Muscle layer of duodenum (tissue), 2 donors: Measurements from ENCODE around the gene WNT7A.

ENCODE experiments used
- H3K27ac ChIP-seq: one replicate; pipeline ENCODE4 v1.7.0; 2013; ENCODE audit warnings: mild to moderate bottlenecking, low read length
- H3K27me3 ChIP-seq: one replicate; pipeline ENCODE4 v1.7.0; 2013; ENCODE audit warnings: low read depth, mild to moderate bottlenecking, control low read depth, low read length
- H3K36me3 ChIP-seq, 2 donors: one replicate each; pipeline ENCODE4 v1.7.0; 2013; ENCODE audit warnings: low read length in 2 of 2, control low read depth in 1 of 2, mild to moderate bottlenecking in 1 of 2; ENCODE audit not compliant: insufficient read depth in 2 of 2, control insufficient read depth in 1 of 2
- H3K4me1 ChIP-seq, 2 donors: one replicate each; pipeline ENCODE4 v1.7.0; 2013; ENCODE audit warnings: low read length in 2 of 2, mild to moderate bottlenecking in 2 of 2, control low read depth in 1 of 2, moderate library complexity in 1 of 2; ENCODE audit not compliant: insufficient read depth in 2 of 2, control insufficient read depth in 1 of 2
- H3K4me3 ChIP-seq, 2 donors: one replicate each; pipeline ENCODE4 v1.7.0; 2013; ENCODE audit warnings: low read length in 2 of 2, low read depth in 1 of 2, mild to moderate bottlenecking in 1 of 2
- H3K9me3 ChIP-seq, 2 donors: one replicate each; pipeline ENCODE4 v1.7.0; 2013; ENCODE audit warnings: low read length in 2 of 2, control low read depth in 1 of 2, mild to moderate bottlenecking in 1 of 2; ENCODE audit not compliant: control insufficient read depth in 1 of 2
- donor health status: healthy.

The WNT7A gene

DNA sequence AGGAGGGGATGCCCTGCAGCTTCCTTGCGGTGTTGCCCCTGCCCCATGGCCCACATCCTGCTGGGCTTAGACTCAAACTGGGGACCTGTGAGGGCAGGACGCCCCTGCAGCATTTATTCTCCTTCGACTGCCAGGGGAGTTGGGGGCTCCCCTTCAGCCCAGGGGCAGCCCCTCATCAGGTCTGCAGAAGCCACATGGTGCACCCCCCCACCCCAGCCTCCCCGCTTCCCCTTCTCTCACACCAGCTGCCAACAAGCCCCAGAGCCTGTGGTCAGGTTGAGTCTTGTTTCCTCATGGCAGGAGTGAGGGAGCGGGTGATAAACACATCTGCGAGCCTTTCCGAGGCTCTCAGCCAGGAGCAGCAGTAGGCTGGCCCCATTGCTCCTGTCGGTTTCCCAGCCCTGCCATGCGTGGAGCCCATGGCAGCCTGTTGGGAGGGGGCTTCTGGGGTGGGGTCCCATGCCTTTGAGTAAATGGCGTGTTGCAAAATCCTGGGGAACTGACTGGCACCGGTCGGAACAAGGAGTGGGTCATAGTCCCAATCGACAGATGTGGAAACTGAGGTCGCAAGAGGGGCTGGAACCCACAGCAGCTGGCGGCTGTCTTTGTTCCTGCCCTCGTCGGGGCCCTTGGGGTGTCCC, 27.8 kb downstream of the WNT7A start:
- Histone ChIP-seq H3K36me3 (no peaks in the 10 kb centered on the region), H3K4me3 (no peak overlapping the region), H3K9me3 (no peaks in the 10 kb centered on the region), H3K4me1 (no peaks in the 10 kb centered on the region), H3K27me3 (no peaks in the 10 kb centered on the region), H3K27ac (no peak overlapping the region)

GRCh38 chr3:13851091-13851849, 28.6 kb downstream of the WNT7A start:
- Histone ChIP-seq H3K4me3 (no peak overlapping the region), H3K36me3 (no peaks in the 10 kb centered on the region), H3K27ac (no peak overlapping the region), H3K27me3 (no peaks in the 10 kb centered on the region), H3K4me1 (no peaks in the 10 kb centered on the region), H3K9me3 (no peaks in the 10 kb centered on the region)

GRCh38 chr3:13850161-13850945, 29.5 kb downstream of the WNT7A start:
- Histone ChIP-seq H3K4me1 (no peaks in the 10 kb centered on the region), H3K4me3 (no peak overlapping the region), H3K9me3 (no peaks in the 10 kb centered on the region), H3K36me3 (no peaks in the 10 kb centered on the region), H3K27ac (no peak overlapping the region), H3K27me3 (no peaks in the 10 kb centered on the region)

DNA sequence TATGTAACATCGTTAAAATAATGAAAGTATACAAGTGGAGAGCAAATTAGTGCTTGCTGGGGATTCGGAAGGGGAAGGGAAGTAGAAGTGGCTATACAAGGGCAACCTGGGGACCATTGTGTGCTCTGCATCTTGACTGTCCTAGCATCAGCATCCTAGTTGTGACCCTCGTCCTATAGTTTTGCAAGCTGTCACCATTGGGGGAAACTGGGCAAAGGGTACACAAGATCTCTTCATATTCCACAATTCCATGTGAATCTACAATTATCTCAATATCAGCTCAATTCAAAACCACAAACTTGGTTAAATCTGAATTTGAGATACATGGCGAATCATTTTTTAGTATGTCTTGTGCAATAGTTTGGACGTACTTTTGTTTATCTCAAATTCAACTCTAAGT, 30.9 kb downstream of the WNT7A start:
- Histone ChIP-seq H3K27me3 (no peaks in the 10 kb centered on the region), H3K27ac (no peak overlapping the region), H3K4me1 (no peaks in the 10 kb centered on the region), H3K36me3 (no peaks in the 10 kb centered on the region), H3K9me3 (no peaks in the 10 kb centered on the region), H3K4me3 (no peak overlapping the region)

- H3K27me3 ChIP-seq, result no peaks in the 10 kb centered on the region
- no peaks in the 10 kb centered on the region for H3K9me3 ChIP-seq
- H3K27ac ChIP-seq, result no peak overlapping the region
- no peak overlapping the region for H3K4me3 ChIP-seq
- no peaks in the 10 kb centered on the region for H3K36me3 ChIP-seq
- H3K4me1 ChIP-seq, result no peaks in the 10 kb centered on the region
Observed at GRCh38 chr3:13846716-13847570, 32.9 kb downstream of the WNT7A start.

DNA sequence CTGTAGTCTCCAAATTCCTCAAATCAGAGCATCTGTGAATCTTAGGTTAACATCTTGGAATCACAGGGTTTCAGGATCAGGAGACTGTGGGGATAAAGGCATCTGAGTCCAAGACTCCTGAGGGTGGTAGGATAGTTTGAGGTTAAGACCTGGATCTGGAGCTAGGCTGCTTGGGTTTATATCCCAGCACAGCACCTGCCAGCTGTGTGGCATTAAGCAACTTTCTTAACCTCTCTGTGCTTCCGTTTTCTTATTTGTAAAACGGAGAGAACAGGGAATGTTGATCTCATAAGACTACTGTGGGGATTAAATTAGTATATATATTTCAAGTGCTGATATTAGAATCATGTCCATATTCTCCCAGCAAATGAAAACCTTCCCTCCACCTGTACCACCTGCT, 33.6 kb downstream of the WNT7A start:
- H3K4me3 ChIP-seq, result no peak overlapping the region
- no peak overlapping the region for H3K27ac ChIP-seq
- no peaks in the 10 kb centered on the region for H3K36me3 ChIP-seq
- no peaks in the 10 kb centered on the region for H3K9me3 ChIP-seq
- no peaks in the 10 kb centered on the region for H3K27me3 ChIP-seq
- no peaks in the 10 kb centered on the region for H3K4me1 ChIP-seq

GRCh38 chr3:13845806-13846205, 34.1 kb downstream of the WNT7A start:
- H3K36me3 ChIP-seq, result no peaks in the 10 kb centered on the region
- H3K4me1 ChIP-seq, result no peaks in the 10 kb centered on the region
- H3K27ac ChIP-seq, result no peak overlapping the region
- no peak overlapping the region for H3K4me3 ChIP-seq
- no peaks in the 10 kb centered on the region for H3K27me3 ChIP-seq
- H3K9me3 ChIP-seq, result no peaks in the 10 kb centered on the region

DNA sequence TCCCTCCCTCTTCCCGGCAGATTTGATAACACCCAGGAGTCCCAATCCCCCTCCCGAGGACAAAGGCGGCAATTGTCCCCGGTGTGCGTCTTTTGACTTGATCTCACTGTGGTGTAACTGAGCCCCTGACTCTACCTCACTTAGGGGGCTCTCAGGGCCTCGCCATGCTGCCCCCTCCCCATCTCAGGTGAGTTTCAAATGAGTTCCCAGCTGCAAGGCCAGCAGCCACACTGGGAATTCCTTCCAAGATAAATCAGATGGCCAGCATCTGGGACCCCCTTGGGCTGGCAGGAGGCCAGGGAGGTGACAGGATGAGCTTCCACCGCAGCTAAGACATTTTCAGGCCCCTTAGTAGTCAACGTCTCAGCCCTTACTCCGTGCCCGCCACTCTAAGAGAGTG, 35.0 kb downstream of the WNT7A start:
- Histone ChIP-seq H3K4me3 (no peak overlapping the region), H3K36me3 (no peaks in the 10 kb centered on the region), H3K9me3 (no peaks in the 10 kb centered on the region), H3K27ac (no peak overlapping the region), H3K4me1 (no peaks in the 10 kb centered on the region), H3K27me3 (no peaks in the 10 kb centered on the region)

DNA sequence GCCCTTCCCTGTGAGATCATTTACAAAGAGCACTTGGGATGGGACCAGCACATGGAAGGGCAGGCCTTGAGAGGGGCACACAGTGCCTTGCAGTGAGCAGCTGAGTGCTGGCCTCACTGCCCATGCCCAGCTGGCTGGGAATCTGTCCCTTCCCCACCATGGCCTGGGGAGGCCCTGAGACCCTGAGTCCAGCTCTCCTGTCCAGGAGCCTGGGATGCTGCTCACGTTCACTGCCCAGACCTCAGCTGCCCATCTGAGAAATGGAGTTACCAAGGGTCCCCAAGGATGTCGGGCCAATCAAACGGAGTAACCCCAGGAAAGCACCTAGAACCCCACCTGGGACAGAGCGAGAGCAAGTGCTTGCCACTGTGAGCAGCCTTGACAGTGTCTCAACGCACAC, 35.6 kb downstream of the WNT7A start:
- Histone ChIP-seq H3K9me3 (no peaks in the 10 kb centered on the region), H3K27me3 (no peaks in the 10 kb centered on the region), H3K4me3 (no peak overlapping the region), H3K4me1 (no peaks in the 10 kb centered on the region), H3K36me3 (no peaks in the 10 kb centered on the region), H3K27ac (no peak overlapping the region)

GRCh38 chr3:13843351-13843750, 36.5 kb downstream of the WNT7A start:
- Histone ChIP-seq H3K4me3 (no peak overlapping the region), H3K4me1 (no peaks in the 10 kb centered on the region), H3K27me3 (no peaks in the 10 kb centered on the region), H3K27ac (no peak overlapping the region), H3K9me3 (no peaks in the 10 kb centered on the region), H3K36me3 (no peaks in the 10 kb centered on the region)

DNA sequence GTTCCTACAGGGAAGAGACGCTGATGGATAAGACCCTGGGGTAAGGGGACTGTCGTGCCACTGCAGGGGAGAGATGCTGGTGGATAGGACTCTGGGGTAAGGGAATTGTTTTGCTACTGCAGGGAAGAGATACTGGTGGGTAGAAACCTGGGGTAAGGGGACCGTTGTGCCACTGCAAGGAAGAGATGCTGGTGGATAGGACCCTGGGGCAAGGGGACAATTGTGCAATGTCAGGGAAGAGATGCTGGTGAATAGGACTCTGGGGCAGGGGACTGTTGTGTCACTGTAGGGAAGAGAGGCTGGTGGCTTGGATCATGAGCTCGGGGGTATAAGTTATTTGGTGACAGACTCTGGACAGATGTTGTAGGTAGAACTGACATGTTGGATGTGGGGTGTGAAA, 37.6 kb downstream of the WNT7A start:
- no peak overlapping the region for H3K4me3 ChIP-seq
- H3K36me3 ChIP-seq, result no peaks in the 10 kb centered on the region
- no peaks in the 10 kb centered on the region for H3K4me1 ChIP-seq
- no peak overlapping the region for H3K27ac ChIP-seq
- no peaks in the 10 kb centered on the region for H3K27me3 ChIP-seq
- no peaks in the 10 kb centered on the region for H3K9me3 ChIP-seq
